ENCODE data around the gene RASAL3. TPM values are rescaled to one million over a fixed set of nuclear protein-coding genes. Genes with fewer than 3 reads are reported as not detected.

Gene RASAL3
- total RNA-seq, 1 experiment from 2014 or later, result not detected

DNA sequence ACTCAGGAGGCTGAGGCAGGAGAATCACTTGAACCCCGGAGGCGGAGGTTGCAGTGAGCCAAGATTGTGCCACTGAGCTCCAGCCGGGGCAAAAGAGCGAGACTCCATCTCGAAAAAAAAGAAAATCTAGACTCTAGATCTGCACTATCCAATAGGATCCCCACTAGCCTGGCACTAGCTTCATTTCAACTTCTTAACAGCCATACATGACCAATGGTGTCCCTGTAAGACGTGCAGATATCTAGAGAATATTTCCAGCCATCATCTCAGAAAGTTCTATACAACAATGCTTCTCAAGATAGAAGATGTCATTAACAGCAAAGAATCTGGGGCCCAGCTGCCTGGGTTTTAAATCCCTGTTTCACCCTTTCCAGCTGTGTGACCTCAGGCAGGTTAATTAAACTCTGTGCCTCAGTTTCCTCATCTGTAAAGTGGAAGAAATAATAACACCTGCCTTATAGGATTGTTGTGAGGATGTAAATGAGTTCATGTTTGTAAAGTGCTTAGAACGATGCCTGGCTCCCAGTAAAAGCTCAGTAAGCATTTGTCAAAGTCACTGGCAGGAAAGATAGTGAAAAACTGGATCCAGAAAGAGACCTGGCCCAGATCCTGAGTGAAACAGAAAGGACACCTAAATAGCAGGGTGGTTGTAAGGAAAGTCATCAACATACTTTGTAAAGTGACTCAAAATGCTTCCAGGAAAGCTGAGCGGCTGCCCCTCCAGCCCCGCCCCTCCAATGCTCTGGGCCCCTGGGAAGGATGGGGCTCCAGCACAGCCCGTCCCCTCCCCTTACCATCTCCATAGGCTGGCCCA lies 28.1 kb downstream of the RASAL3 start:
- DNase-seq (ENCODE audit: low read depth), result no peak

DNA sequence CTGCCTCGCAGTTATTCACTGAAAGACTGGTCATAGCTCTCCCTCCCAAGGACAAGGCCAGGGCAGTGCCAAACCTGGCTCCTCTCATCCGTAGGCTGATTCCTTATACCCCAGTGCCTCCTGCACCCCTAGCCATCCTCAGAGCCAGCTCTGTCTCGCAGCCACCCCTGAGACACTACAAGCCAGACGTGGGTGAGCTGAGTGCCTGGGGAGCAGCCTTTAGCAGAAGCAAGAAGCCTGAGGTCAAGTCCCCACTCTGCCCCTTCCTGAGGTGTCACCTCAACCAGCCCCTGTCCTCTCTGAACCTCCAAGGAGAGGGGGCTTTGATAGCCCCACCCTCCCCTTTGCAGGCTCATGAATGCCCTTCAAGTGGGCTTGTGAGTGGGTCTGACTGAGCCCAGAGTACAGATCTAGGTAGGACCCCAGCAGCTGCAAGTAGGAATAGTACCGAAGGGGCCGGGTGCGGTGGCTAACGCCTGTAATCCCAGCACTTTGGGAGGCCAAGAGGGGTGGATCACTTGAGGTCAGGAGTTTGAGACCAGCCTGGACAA lies 30.8 kb downstream of the RASAL3 start:
- DNase-seq (ENCODE audit: low read depth), result no peak

DNA sequence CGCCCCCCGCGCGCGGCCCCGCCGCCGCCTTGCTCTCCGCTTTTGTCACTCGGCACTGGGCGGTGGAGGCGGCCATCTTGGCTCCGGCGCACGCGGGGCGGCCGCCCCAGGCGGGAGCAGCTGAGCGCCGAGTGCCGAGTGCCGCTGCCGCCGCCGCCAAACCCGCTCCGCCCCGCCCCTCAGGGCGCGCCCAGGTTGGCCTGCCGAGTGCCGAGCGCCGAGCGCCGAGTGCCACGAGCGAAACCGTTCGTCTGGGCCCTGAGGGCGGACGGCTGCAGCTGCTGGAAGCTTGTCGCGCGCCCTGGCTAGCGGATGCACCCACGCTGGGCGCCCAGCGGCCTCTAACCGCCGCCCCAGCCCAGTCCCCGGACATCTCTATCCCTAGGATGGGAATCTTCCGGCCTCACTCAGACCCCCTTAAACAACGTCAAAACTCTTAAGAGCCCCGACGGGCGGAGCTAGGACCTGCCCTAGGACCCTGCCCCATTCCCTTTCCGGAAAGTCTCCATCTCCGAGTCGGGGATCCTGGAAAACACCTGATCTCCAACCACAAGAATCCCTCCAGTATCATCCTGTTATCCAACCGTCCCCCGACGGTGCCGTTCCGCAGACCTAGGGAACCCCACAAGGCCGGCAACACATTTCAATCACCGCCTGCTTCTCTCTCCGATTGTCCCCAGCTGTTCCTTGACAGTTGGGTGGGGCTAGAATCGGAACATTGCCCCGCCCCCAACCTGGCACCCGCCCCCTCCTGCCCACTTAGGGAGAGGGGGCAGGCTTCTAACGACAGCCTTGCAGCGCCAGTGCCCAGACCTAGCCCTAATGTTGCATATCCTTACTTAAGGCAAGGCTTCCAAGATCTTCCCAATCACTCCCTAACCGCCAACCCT lies 31.5 kb downstream of the RASAL3 start:
- peak; percentile 80 for DNase-seq (ENCODE audit: low read depth)

DNA sequence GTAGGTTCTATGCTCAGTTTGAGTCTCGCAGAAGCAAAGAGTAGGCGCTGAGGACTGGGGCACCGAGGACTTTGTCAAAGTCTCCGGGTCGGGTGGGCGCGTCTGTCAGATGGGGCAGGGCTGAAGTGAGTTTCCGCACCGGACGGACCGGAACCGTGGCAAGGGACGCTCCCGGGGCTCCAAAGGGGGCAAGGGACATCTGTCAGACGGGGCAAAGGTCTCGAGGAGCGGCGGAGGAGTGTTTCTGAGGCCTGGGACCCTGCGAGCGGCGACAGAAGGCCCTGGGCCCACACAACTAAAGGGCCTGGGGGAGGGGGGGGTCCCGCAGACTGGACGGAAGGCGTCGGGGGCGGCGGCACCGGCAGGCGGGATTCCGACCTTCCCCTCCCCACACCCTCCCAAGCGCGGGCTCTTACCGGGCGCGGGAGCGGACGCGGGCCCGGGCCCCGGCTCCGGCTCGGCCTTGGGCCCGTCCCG lies 32.3 kb downstream of the RASAL3 start:
- no peak for DNase-seq (ENCODE audit: low read depth)

DNA sequence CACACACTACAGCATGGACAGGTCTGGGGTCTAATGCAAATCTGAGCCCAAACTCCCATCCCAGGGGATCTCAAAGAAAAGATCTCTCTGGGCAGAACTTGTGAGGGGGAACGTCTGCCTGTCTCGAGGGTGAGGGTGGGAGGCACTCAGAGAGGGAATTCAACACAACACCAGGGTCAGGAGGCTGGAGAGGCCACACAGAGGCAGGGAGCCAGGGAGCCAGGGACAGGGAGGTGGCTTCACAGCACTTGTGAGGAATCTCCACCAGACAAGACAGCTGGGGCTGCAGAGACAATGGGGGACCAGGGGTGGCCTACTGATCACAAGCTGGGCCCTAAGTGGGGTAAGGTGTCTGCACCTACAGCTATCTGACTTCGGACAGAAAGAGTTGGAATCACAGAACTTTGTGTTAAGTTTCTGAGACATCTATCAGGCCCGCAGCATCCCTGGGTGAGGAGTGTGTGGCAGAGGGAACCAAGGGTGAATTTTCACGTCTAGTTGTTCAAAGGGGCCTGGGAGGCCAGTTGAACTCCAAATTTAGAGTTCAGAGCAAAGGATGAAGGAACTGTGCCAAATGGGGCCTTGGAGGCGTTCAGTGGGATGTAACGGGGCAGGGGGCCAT lies 32.8 kb downstream of the RASAL3 start:
- no peak for DNase-seq (ENCODE audit: low read depth)

DNA sequence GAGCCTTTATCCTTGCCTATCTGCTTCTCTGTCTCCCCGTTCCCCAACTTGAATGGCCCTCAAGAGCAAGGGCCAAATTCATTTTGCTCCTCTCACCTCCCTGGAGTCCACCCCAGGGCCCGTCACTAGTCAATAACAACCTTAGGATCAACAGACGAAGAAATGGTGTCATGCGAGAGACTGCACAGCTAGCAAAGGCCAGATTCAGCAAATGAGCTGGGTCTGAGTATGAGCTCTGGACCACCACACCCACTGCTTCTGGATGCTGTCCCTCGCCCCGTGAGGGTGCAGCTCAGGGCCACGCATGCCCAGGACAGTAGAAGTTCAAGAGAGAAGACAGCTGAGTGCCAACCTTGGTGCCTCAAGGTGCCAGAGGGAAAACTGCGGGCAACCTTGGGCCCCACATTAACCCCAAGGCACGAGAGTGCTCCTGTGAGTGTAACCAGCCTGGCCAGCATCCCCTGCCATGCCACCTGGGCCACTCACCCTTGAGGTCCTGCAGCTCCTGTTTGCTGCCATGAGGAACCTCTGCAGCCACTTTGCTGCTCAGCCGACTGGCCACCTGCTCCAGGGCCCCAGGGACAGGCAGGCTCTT lies 33.7 kb downstream of the RASAL3 start:
- no peak for DNase-seq (ENCODE audit: low read depth)

DNA sequence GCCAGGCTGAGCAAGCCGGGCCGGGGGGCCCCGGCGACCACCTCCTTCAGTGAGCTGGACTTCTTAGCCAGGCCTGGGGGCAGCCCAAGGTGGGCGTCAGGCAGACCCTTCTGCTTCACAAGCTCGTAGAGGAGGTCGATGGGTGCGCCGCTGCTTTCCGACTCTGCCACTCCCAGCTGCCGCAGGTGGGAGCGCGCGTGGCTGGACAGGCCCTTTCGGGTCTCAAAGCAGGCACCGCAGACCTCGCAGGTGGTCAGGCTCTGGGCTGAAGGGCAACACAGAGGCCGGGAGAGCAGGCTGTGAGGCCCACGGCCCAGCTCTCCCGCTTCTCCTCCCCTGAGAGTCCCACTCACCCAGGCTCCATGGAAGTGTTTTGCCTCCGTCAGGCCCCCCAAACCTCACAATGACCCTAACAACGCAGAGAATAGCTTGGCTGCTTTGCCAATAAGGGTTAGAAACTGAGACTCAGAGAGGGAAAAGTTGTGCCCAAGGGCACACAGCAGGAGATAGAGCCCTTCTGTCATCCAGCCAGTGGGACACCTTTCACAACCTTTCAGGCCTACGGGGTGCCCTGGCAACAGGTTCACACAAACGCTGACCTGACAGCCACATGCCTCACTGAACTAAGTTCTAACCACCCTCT lies 34.4 kb downstream of the RASAL3 start:
- no peak for DNase-seq (ENCODE audit: low read depth)

DNA sequence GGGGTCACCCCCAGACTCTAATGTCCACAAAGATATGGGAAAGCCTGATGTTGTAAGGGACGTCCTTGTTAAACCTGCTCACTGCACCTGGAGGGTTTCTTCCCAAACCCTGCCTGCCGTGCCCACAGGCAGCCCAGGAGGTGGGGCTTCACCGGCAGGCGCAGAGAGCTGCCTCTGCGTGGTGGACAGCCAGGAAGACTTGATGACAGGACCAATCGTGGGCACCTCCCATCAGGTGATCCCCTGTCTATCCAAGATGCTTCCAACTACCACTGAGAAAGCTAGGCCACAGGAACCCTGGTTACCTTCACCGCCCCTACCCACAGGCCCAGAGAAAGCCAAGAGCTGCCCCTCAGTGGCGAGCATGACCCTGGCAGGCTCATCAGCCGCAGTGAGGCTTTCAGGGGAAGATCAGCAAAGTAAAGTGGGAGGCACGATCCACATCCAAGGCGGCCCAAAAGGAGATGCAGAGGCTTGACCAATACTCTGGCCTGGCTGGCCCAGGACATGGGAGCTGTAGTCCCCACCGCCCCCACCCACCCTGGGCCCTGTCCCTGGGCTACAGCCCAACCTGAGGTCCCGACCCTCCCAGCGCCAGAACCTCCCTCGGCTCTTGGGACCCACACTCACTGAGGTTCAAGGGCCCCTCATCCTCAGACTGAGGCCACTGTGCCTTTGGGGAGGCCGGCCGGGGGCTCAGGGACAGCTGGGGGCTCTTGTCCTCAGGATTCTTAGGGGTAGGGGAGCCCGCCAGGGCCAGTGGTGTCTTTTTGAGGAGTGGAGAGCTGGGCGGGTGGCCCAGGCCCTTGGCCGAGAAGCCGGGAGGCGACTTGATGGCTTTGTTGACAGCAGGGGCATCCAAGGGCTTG lies 35.2 kb downstream of the RASAL3 start:
- DNase-seq (ENCODE audit: low read depth), result no peak

DNA sequence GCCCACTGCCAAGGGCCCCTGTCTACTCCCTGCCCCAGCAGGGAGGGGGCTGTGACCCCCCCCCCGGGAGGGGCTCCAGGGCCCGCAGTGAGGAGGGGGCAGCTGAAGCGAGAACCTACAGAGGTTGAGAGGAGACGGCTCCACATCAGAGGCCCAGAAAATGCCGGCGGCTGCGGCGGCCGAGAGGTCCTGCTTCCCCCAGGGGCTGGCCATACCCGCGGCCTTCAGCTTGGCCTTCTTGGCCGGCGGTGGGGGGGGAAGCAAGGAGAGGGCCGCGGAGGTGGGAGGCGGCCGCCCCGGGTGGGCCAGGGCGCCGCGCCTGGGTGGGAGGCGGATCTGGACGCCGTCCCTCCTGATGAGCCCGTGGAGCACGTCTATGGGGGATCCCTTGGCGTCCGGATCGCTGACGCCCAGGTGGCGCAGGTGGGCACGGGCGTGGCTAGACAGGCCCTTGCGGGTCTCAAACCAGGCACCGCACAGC lies 36.3 kb downstream of the RASAL3 start:
- no peak for DNase-seq (ENCODE audit: low read depth)

DNA sequence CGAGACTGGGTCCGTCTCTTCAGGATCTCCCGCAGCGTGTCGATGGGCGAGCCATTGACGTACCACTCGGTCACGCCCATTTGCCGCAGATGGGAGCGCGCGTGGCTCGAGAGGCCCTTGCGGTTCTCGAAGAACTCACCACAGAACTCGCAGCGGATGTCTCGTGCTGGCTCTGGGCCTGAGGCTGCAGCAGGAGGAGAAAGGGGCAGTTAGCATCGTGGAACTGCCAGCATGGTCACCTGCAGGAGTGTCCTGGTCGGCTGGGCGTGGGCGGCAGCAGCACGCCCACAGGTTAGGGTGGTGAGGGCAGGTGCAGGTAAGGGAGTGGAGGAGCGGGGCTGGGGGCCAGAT lies 37.0 kb downstream of the RASAL3 start:
- no peak for DNase-seq (ENCODE audit: low read depth)

DNA sequence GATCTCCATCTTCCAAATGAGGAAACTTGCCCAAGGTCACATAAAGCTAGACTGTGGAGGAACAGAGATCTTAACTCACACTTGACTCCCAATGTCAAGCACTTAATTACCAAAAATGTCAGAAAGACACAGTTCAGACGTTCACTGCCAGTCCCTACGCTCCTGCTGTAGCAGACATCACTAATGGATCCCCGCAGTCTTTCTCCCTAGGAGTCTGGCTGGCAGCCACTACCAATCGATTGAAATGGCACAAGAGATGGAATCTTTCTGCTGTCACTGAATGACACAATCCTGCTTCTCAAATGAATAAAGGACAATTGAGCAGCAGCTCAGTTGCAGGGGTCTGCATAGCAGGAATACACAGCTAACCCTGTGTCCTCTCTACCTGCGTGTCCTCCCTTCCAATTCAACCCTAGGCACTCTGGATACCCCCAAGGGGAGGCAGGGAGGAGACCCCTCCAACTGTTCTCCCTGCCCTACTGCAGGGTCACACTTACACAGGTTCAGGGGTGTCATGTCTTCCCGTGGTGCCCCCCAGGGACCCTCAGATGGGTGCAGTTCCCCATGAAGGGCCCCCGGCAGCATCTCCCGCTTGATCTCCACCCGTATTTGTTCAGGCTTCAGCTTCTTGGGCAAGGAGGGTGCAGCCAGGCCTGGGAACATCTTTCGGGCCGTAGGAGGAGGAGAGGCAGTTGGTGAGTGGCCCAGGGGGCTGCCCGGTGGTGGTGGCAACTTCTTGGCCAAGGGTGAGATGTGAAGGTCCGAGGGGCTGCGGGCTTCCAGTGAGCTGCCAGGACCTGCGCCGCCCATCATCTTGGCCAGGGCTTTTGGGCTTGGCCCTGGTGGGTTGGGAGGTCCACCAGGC lies 37.6 kb downstream of the RASAL3 start:
- no peak for DNase-seq (ENCODE audit: low read depth)

DNA sequence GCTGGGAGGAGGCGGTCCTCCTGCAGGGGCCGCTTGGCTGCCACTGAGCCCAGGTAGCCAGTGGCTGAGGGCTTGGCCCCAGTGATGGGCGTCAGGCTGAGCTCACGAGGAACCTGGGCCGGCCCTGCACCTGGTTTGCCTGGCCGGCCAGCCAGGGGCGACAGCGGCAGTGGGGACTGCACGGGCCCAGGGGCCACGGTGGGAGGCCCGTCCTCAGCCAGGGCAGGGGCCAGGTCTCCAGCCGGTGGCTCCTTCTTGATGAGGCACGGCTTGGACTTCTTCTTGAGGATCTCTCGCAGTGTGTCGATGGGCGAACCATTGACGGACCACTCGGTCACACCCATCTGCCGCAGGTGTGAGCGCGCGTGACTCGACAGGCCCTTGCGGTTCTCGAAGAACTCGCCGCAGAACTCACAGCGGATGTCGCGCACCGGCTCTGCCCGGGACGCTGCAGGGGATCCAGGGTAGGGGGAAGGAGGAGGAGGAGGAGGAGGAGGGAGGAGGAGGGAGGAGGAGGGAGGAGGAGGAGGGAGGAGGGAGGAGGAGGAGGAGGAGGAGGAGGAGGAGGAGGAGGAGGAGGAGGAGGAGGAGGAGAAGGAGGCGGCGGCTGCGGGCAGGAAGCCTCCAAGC lies 38.9 kb downstream of the RASAL3 start:
- DNase-seq (ENCODE audit: low read depth), result no peak

DNA sequence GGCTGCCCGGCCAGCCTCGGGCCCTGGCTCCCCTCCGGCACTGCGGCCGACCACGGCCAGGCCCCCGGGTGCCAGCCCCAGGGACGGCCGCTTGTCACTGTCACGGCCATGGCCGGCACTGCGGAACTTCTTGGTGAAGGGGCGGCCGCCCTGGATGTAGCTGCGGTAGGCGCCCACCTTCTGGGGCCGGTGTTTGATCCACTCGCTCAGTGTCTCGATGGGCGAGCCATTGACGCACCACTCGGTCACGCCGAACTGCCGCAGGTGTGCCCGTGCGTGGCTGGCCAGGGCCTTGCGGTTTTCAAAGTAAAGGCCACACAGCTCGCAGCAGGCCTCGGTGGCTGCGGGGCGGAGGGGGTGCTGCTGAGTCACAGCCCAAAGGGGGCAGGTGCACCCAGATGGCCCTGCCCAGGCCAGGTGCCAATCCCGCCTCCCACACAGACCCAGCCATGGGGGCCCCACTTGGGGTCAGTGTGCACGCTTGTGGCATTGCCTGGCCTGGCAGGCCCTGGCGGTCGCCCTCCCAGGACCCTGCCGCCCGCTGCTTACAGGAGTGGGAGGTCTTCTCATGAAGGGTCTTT lies 39.6 kb downstream of the RASAL3 start:
- no peak for DNase-seq (ENCODE audit: low read depth)

DNA sequence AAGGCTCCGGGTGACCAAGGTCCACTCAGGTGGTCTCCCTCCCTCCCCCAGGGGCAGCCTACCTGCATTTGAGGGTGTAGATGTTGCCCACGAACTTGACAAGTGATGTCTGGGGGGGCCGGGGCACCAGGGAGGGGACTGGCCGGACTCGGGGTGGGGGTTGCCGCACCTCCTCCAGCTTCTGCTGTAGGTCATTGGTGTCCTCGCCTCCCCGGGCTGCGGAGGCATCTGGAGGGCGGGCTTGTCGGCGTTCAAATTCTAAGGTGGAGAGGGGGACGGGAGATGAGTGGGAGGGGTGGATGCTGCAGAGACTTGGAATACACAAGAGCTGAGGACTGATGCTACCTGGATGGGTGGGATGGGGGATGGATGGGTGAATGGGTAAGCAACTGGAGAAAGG lies 40.2 kb downstream of the RASAL3 start:
- no peak for DNase-seq (ENCODE audit: low read depth)

DNA sequence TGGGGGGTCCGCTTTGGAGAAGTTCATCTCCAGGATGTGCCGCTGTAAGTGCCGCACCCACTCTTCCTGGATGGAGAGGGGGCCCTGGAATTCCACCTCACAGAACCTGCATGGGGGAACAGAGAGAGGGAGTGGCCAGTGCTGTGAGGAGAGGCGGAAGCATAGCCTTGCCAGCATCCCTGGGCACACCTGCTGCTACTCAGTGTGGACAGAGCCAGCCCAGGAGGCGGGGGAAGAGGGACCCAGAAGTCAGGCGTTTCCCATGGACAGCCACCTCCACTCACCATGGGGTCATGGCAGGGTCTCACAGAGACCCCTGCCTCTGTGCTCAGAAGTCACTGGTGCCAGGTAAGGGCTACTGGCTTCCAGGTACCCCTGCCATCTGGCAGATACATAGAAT lies 41.2 kb downstream of the RASAL3 start:
- no peak for DNase-seq (ENCODE audit: low read depth)

DNA sequence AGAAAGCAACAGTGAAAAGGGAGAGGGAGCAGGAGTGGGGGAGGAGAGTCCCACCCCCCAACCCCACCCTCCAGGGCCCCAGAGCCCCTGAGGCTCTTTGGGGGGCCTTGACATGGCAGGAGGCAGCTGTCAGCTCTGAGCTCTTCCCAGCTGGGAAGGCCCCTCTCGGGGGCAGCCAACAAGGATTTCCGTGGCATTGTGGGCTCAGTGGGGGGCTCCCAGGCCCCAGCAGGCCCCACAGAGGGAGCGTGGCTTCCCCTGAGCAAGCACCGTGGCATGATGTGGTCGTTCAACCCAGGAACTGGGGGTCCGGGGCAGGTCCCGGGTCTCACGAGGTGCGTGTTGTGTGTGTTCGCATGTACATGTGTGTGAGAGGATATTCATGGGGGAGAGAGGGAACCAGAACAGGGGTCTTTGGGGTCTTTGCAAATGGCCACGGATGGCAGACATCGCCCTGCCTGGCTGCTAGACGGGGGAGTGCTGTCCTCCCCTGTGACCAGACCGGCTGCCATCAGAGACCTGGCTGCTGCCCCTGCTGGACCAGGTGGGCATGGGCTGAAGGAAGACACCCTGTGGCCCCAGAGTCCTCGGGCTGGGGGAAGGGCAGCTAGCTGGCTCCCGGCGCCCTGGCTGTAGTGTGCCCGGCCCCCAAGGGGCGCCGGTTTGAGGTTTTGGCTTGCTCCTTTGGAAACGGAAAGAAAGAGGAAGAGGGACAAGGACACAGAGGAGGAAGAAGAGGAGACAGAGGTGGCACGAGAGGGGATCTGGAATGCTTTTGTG lies 41.9 kb downstream of the RASAL3 start:
- DNase-seq (ENCODE audit: low read depth), result no peak

DNA sequence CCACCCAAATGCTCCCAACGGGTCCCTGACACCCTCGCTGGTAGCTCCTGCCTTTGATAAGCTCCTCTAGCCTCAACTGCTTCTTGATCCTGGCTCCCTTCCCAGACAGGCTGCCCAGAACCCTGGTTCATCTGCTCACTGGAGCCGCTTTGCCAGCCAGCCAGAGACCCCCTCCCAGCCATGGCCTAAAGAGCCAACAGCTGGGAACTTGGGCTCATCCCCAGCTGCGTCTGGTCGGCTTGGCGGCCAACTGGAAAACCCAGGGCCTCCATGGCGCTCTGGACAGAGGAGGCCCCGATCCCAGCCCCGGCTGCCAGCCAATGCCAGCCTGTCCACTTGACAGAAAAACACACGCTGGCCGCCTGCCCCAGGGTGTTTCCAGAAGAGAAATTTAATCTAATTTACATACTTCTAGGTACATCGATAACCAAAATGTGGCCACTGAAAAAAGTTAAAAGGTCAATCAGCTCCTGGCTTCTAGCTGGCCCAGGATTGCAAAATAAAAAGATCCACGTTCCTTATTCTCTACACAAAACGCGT lies 42.6 kb downstream of the RASAL3 start:
- no peak for DNase-seq (ENCODE audit: low read depth)

Data from HT1080 (cell line).